SK-N-DZ (cell line): Measurements from ENCODE around the gene SWI5. TPM values are rescaled to one million over a fixed set of nuclear protein-coding genes. Genes with fewer than 3 reads are reported as not detected.
"Not testable (repeated sequence)": the region's sequence is repeated elsewhere in the genome, so short reads cannot be mapped to it uniquely, and the experiment has no call there.

Experiments used
- DNase-seq: peaks from one replicate; pipeline ENCODE4 v3.0.0-alpha.2; 2015; ENCODE audit warnings: low spot score
- polyA plus RNA-seq, 2 experiments: library from polyadenylated mRNA; depleted of rRNA; stranded (reverse); fragments of >200 nt; gene quantifications; 2 replicates each; pipeline ENCODE4 v1.2.3, GENCODE V29; 2014

The SWI5 gene
- polyA plus RNA-seq (2014; cell fraction: cytosol; rRNA removed), result 34.5 and 36.4 TPM in 2 replicates
- polyA plus RNA-seq (2014; cell fraction: nucleus; rRNA removed), result 10.9 and 28.7 TPM in 2 replicates

GRCh38 chr9:128276008-128276573 lies at the start of gene SWI5:
Gene SWI5, plus strand, starts transcription at chr9:128276276.
- peak; percentile 99 for DNase-seq

GRCh38 chr9:128226412-128226801 lies 49.7 kb upstream of the SWI5 start:
- no peak for DNase-seq

- DNase-seq, result not testable (repeated sequence)
Measured at GRCh38 chr9:128230897-128231296, 45.2 kb upstream of the SWI5 start.

- DNase-seq, result no peak
Measured at GRCh38 chr9:128231638-128232527, 44.2 kb upstream of the SWI5 start.

GRCh38 chr9:128232528-128233428 lies 43.3 kb upstream of the SWI5 start:
- no peak for DNase-seq

- no peak for DNase-seq
Measured at GRCh38 chr9:128233817-128234406, 42.2 kb upstream of the SWI5 start.

GRCh38 chr9:128242124-128242523 lies 34.0 kb upstream of the SWI5 start:
- no peak for DNase-seq

- no peak for DNase-seq
Measured at GRCh38 chr9:128242828-128243214, 33.3 kb upstream of the SWI5 start.

GRCh38 chr9:128243215-128244018 lies 32.7 kb upstream of the SWI5 start:
- DNase-seq, result no peak

GRCh38 chr9:128244091-128244836 lies 31.8 kb upstream of the SWI5 start:
- no peak for DNase-seq

GRCh38 chr9:128244837-128245231 lies 31.2 kb upstream of the SWI5 start:
- DNase-seq, result peak; percentile 74

GRCh38 chr9:128245421-128246151 lies 30.5 kb upstream of the SWI5 start:
- no peak for DNase-seq

- DNase-seq, result no peak
Measured at GRCh38 chr9:128246471-128246870, 29.6 kb upstream of the SWI5 start.

GRCh38 chr9:128247226-128247803 lies 28.8 kb upstream of the SWI5 start:
- DNase-seq, result no peak

GRCh38 chr9:128249558-128249907 lies 26.5 kb upstream of the SWI5 start:
- DNase-seq, result no peak

GRCh38 chr9:128249908-128250838 lies 25.9 kb upstream of the SWI5 start:
- DNase-seq, result no peak

GRCh38 chr9:128250839-128251731 lies 25.0 kb upstream of the SWI5 start:
- no peak for DNase-seq
